ENCODE data around the gene METAP2. TPM values are rescaled to one million over a fixed set of nuclear protein-coding genes. Genes with fewer than 3 reads are reported as not detected.

The METAP2 gene
- total RNA-seq, 2 experiments from 2014 or later, result 108 to 110 TPM

GRCh38 chr12:95498968-95499367, 25.0 kb downstream of the METAP2 start:
- H3K4me1 Mint-ChIP-seq (ENCODE audit: low read depth), result peaks cover 29% of the 10 kb centered on the region
- H3K36me3 Mint-ChIP-seq (ENCODE audit: low read depth), result peaks cover 65% of the 10 kb centered on the region
- H3K9me3 Mint-ChIP-seq, result no peaks in the 10 kb centered on the region
- H3K27me3 Mint-ChIP-seq (ENCODE audit: low read depth), result no peaks in the 10 kb centered on the region
- H3K27ac Mint-ChIP-seq, result no peak overlapping the region
- no peak overlapping the region for H3K4me3 Mint-ChIP-seq
- CTCF ChIA-PET, result interaction anchor here (1.0 kb wide), 1 partner anchor 15 kb away, joined by 6 read pairs; no protein-coding TSS in a partner anchor
- DNase-seq, result no peak
- intact Hi-C loops (cut with micrococcal nuclease), result loop anchor here (2.0 kb wide), 1 partner anchor 20 kb away; no protein-coding TSS in a partner anchor

- H3K27ac Mint-ChIP-seq, result no peak overlapping the region
- CTCF ChIA-PET, result no interaction called here
- peaks cover 29% of the 10 kb centered on the region for H3K4me1 Mint-ChIP-seq (ENCODE audit: low read depth)
Measured at GRCh38 chr12:95499772-95500171, 25.8 kb downstream of the METAP2 start.

DNA sequence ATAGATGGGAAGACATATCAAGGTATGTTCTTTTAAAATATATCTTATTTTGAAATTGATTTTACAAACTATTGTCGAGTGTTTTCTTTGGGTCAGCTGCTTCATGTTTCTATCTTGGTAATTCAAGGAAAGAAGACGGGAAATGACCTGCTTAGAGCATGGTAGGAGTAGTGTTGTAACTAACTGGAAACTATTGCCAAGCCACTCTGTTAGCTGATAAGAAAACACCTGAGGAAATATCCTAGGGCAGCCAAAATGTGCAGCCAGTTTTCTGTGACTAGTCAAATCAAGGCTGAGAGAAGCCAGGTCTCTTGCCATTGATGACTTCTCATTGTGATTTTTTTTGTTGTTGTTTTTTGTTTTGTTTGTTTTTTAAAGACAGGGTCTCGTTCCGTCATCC, 30.2 kb downstream of the METAP2 start:
- H3K4me1 Mint-ChIP-seq (ENCODE audit: low read depth), result peaks cover 24% of the 10 kb centered on the region
- no peaks in the 10 kb centered on the region for H3K27me3 Mint-ChIP-seq (ENCODE audit: low read depth)
- DNase-seq, result no peak
- H3K9me3 Mint-ChIP-seq, result no peaks in the 10 kb centered on the region
- peaks cover 55% of the 10 kb centered on the region for H3K36me3 Mint-ChIP-seq (ENCODE audit: low read depth)
- CTCF ChIA-PET, result no interaction called here
- H3K4me3 Mint-ChIP-seq, result no peak overlapping the region
- no peak overlapping the region for H3K27ac Mint-ChIP-seq
- intact Hi-C loops (cut with micrococcal nuclease), result no loop called here

More at GRCh38 chr12:95499772-95500171, 25.8 kb downstream of the METAP2 start:
- H3K9me3 Mint-ChIP-seq, result no peaks in the 10 kb centered on the region
- H3K4me3 Mint-ChIP-seq, result no peak overlapping the region
- DNase-seq, result no peak
- H3K27me3 Mint-ChIP-seq (ENCODE audit: low read depth), result no peaks in the 10 kb centered on the region
- intact Hi-C loops (cut with micrococcal nuclease), result loop anchor here (2.0 kb wide), 1 partner anchor 21 kb away; no protein-coding TSS in a partner anchor
- H3K36me3 Mint-ChIP-seq (ENCODE audit: low read depth), result peaks cover 69% of the 10 kb centered on the region

DNA sequence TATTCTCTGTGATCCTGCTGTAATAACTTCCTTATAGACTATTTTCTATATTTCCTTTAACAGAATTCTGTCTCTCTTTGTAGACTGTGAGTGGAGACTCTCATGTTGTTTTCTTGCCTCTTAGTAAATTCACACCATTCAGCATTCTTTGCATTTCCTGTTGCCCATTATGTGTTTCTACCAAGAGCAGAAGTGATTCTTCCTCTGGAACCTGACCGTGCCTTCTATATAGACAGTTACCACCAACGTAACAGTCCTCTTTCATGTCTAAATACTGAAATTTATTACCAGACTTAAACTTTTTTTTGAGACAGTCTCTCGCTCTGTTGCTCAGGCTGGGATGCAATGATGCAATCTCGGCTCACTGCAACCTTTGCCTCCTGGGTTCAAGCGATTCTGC, 31.1 kb downstream of the METAP2 start:
- CTCF ChIA-PET, result no interaction called here
- Mint-ChIP-seq H3K27me3 (ENCODE audit: low read depth) (no peaks in the 10 kb centered on the region), H3K36me3 (ENCODE audit: low read depth) (peaks cover 51% of the 10 kb centered on the region), H3K27ac (no peak overlapping the region), H3K9me3 (no peaks in the 10 kb centered on the region), H3K4me1 (ENCODE audit: low read depth) (peaks cover 17% of the 10 kb centered on the region), H3K4me3 (no peak overlapping the region)
- intact Hi-C loops (cut with micrococcal nuclease), result no loop called here
- no peak for DNase-seq

DNA sequence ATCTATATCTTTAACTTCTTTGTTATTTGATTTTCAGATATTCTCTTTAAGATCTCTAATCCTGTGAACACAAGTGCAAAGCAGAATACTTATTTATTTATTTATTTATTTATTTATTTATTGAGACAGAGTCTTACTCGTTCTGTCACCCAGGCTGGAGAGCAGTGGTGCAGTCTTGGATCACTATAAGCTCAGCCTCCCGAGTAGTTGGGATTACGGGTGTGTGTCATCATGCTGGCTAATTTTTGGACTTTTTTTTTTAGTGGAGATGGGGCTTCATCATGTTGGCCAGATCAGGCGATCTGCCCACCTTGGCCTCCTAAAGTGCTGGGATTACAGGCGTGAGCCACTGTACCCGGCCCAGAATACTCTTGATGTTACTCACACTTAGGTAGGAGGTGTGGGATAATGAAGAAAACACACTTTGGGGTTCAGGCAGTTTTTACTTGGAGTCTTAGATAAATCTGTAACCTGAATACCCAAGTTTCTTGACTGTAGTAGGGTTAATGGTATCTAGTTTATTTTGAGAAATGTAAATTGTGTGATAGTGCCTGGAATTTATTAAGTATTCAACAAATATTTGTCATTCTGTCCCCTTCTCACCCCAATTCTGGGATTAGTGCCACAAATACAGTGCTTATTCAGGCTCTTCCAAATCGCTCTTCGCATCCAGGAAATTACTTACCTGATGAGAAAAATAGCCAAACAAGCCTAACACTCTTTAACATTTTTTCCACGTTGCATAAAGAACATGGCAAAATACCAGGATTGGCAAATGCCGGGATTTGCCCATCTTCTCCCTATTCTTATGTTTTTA, 33.0 kb downstream of the METAP2 start:
- Mint-ChIP-seq H3K9me3 (no peaks in the 10 kb centered on the region), H3K36me3 (ENCODE audit: low read depth) (peaks cover 49% of the 10 kb centered on the region)

GRCh38 chr12:95509300-95509699, 35.3 kb downstream of the METAP2 start:
- Mint-ChIP-seq H3K9me3 (no peaks in the 10 kb centered on the region), H3K36me3 (ENCODE audit: low read depth) (peaks cover 48% of the 10 kb centered on the region), H3K4me1 (ENCODE audit: low read depth) (no peaks in the 10 kb centered on the region), H3K4me3 (no peak overlapping the region), H3K27ac (no peak overlapping the region), H3K27me3 (ENCODE audit: low read depth) (no peaks in the 10 kb centered on the region)
- intact Hi-C loops (cut with micrococcal nuclease), result no loop called here
- CTCF ChIA-PET, result interaction anchor here (0.6 to 1.3 kb wide), 3 partner anchors 25 to 539 kb away, joined by 3 read pairs; no protein-coding TSS in a partner anchor
- DNase-seq, result no peak

More for the DNA sequence above, 33.0 kb downstream of the METAP2 start:
- DNase-seq, result no peak
- Mint-ChIP-seq H3K27me3 (ENCODE audit: low read depth) (no peaks in the 10 kb centered on the region), H3K4me1 (ENCODE audit: low read depth) (peaks cover 10% of the 10 kb centered on the region), H3K27ac (no peak overlapping the region), H3K4me3 (no peak overlapping the region)
- CTCF ChIA-PET, result interaction anchor here (0.6 to 0.7 kb wide), 2 partner anchors 33 to 116 kb away, joined by 3 to 4 read pairs; no protein-coding TSS in a partner anchor
- intact Hi-C loops (cut with micrococcal nuclease), result no loop called here

DNA sequence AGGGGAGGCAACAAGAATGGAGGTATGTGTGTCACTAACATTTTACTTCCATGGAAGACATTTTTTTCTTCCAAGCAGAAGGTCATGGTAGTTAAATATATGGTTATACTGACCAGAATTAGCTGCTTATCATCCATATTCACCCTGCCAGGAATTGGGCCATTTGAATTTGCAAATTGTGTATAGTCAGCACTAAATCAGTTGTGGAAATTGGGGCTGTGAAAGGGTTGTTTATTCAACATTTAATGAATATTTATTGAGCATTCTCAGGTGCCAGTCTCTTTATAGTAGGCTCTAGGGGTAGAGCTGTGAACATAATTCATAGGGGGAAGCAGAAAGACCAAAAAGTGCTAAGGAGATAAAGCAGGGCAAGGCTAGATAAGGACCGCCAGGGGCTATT, 38.0 kb downstream of the METAP2 start:
- DNase-seq, result no peak
- Mint-ChIP-seq H3K9me3 (no peaks in the 10 kb centered on the region), H3K36me3 (ENCODE audit: low read depth) (peaks cover 35% of the 10 kb centered on the region), H3K4me1 (ENCODE audit: low read depth) (peaks cover 7% of the 10 kb centered on the region), H3K27ac (no peak overlapping the region), H3K4me3 (no peak overlapping the region), H3K27me3 (ENCODE audit: low read depth) (no peaks in the 10 kb centered on the region)
- CTCF ChIA-PET, result interaction anchor here (0.6 kb wide), 1 partner anchor 16 kb away, joined by 4 read pairs; no protein-coding TSS in a partner anchor
- intact Hi-C loops (cut with micrococcal nuclease), result loop anchor here (2.0 kb wide), 1 partner anchor 21 kb away; no protein-coding TSS in a partner anchor

DNA sequence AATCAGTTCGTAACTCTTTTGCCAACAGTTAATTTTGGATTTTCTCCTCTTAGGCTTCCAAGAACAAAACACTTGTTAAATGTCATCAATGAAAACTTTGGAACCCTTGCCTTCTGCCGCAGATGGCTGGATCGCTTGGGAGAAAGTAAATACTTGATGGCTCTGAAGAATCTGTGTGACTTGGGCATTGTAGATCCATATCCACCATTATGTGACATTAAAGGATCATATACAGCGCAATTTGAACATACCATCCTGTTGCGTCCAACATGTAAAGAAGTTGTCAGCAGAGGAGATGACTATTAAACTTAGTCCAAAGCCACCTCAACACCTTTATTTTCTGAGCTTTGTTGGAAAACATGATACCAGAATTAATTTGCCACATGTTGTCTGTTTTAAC, 39.6 kb downstream of the METAP2 start:
- CTCF ChIA-PET, result interaction anchor here (0.7 to 0.9 kb wide), 2 partner anchors 21 to 26 kb away, joined by 3 read pairs; no protein-coding TSS in a partner anchor
- no peak overlapping the region for H3K27ac Mint-ChIP-seq
- DNase-seq, result no peak
- intact Hi-C loops (cut with micrococcal nuclease), result no loop called here
- no peak overlapping the region for H3K4me3 Mint-ChIP-seq
- H3K36me3 Mint-ChIP-seq (ENCODE audit: low read depth), result peaks cover 32% of the 10 kb centered on the region
- peaks cover 7% of the 10 kb centered on the region for H3K4me1 Mint-ChIP-seq (ENCODE audit: low read depth)
- H3K9me3 Mint-ChIP-seq, result no peaks in the 10 kb centered on the region
- H3K27me3 Mint-ChIP-seq (ENCODE audit: low read depth), result no peaks in the 10 kb centered on the region

DNA sequence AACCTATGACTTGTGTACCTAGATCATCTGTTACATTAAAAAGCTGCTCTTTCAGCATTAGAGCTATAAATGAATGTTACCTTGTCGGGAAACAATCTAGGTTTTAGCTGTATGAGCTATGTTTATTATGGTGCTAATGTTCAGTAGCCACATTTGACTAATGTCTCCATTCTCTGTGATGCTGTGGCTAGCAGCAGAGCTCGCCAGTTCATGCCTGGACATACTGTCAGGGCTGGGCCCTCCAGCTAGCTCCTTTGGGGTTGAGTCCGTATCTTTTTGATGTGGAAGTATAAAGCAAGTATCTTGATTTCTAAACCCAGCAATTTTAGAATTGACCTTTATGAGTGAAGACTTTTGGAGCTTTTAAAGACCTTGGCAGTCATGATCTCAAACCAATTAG, 41.2 kb downstream of the METAP2 start:
- Mint-ChIP-seq H3K27me3 (ENCODE audit: low read depth) (no peaks in the 10 kb centered on the region), H3K4me1 (ENCODE audit: low read depth) (peaks cover 7% of the 10 kb centered on the region), H3K36me3 (ENCODE audit: low read depth) (peaks cover 21% of the 10 kb centered on the region), H3K4me3 (no peak overlapping the region), H3K27ac (no peak overlapping the region), H3K9me3 (no peaks in the 10 kb centered on the region)
- CTCF ChIA-PET, result interaction anchor here (0.8 kb wide), 1 partner anchor 19 kb away, joined by 5 read pairs; no protein-coding TSS in a partner anchor
- no peak for DNase-seq
- intact Hi-C loops (cut with micrococcal nuclease), result no loop called here

- DNase-seq, result no peak
- Mint-ChIP-seq H3K4me3 (no peak overlapping the region), H3K4me1 (ENCODE audit: low read depth) (peaks cover 7% of the 10 kb centered on the region), H3K9me3 (no peaks in the 10 kb centered on the region), H3K36me3 (ENCODE audit: low read depth) (peaks cover 24% of the 10 kb centered on the region), H3K27ac (peak overlapping the region; percentile 1), H3K27me3 (ENCODE audit: low read depth) (no peaks in the 10 kb centered on the region)
- CTCF ChIA-PET, result no interaction called here
- intact Hi-C loops (cut with micrococcal nuclease), result no loop called here
Measured at GRCh38 chr12:95516757-95517156, 42.8 kb downstream of the METAP2 start.

DNA sequence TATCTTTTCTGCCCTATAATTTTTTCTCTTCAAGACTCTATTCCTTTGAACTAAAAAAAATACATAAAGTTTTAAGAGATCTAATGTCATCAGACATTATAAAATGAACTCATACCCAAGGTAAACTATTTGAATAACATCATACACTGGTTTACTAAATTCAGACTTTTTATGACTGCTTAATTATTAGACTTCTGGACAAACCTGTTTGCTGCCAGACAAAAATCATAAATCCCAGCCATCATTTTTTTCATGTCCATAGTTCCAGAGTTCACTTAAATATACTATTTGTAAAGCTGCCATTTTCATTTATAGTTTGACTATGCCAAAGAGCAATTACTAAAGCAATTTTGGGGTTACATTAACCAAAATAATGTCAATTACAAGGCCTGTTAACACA, 43.3 kb downstream of the METAP2 start:
- Mint-ChIP-seq H3K9me3 (no peaks in the 10 kb centered on the region), H3K4me1 (ENCODE audit: low read depth) (peaks cover 7% of the 10 kb centered on the region), H3K27ac (peak overlapping the region; percentile 8), H3K36me3 (ENCODE audit: low read depth) (peaks cover 20% of the 10 kb centered on the region), H3K4me3 (no peak overlapping the region), H3K27me3 (ENCODE audit: low read depth) (no peaks in the 10 kb centered on the region)
- no peak for DNase-seq
- CTCF ChIA-PET, result no interaction called here
- intact Hi-C loops (cut with micrococcal nuclease), result no loop called here

GRCh38 chr12:95518944-95519343, 45.0 kb downstream of the METAP2 start:
- Mint-ChIP-seq H3K4me1 (ENCODE audit: low read depth) (peaks cover 7% of the 10 kb centered on the region), H3K36me3 (ENCODE audit: low read depth) (peaks cover 10% of the 10 kb centered on the region), H3K27me3 (ENCODE audit: low read depth) (no peaks in the 10 kb centered on the region), H3K27ac (no peak overlapping the region), H3K9me3 (no peaks in the 10 kb centered on the region), H3K4me3 (no peak overlapping the region)
- CTCF ChIA-PET, result interaction anchor here (1.3 kb wide), 1 partner anchor 15 kb away, joined by 9 read pairs; no protein-coding TSS in a partner anchor
- DNase-seq, result no peak
- intact Hi-C loops (cut with micrococcal nuclease), result no loop called here

- no peak overlapping the region for H3K27ac Mint-ChIP-seq
- no peaks in the 10 kb centered on the region for H3K9me3 Mint-ChIP-seq
- H3K36me3 Mint-ChIP-seq (ENCODE audit: low read depth), result peaks cover 6% of the 10 kb centered on the region
Measured at GRCh38 chr12:95520816-95521215, 46.9 kb downstream of the METAP2 start.

More at GRCh38 chr12:95520816-95521215, 46.9 kb downstream of the METAP2 start:
- CTCF ChIA-PET, result no interaction called here
- Mint-ChIP-seq H3K4me1 (ENCODE audit: low read depth) (peaks cover 7% of the 10 kb centered on the region), H3K4me3 (no peak overlapping the region), H3K27me3 (ENCODE audit: low read depth) (no peaks in the 10 kb centered on the region)
- DNase-seq, result no peak
- intact Hi-C loops (cut with micrococcal nuclease), result no loop called here

Measured in activated naive CD4-positive, alpha-beta T cell treated with anti-CD3 and anti-CD28 coated beads for 36 hours (primary cell).